GM21515 (cell line): Measurements from ENCODE around the gene FREM3.
"Not testable (repeated sequence)": the region's sequence is repeated elsewhere in the genome, so short reads cannot be mapped to it uniquely, and the experiment has no call there.

ENCODE experiments used
- ATAC-seq: cut with Tn5 transposase; IDR thresholded peaks from one replicate; pipeline ENCODE4 v1.9.1; 2021; ENCODE audit not compliant: unreplicated experiment

FREM3 gene

GRCh38 chr4:143586080-143586479 is 114.4 kb downstream of the FREM3 start:
- ATAC-seq = no peak

- ATAC-seq = no peak
Observed at GRCh38 chr4:143585548-143585947, 114.9 kb downstream of the FREM3 start.

GRCh38 chr4:143581331-143581946 is 119.0 kb downstream of the FREM3 start:
- ATAC-seq = no peak

- ATAC-seq = no peak
Observed at GRCh38 chr4:143575331-143575730, 125.1 kb downstream of the FREM3 start.

GRCh38 chr4:143564472-143564871 is 136.0 kb downstream of the FREM3 start:
- ATAC-seq = no peak

- peak; percentile 4 for ATAC-seq
Observed at GRCh38 chr4:143559757-143560147, 140.7 kb downstream of the FREM3 start.

- ATAC-seq = peak; percentile 86
Observed at GRCh38 chr4:143558823-143559756, 141.4 kb downstream of the FREM3 start.

- no peak for ATAC-seq
Observed at GRCh38 chr4:143558286-143558685, 142.2 kb downstream of the FREM3 start.

GRCh38 chr4:143555676-143556075 is 144.8 kb downstream of the FREM3 start:
- no peak for ATAC-seq

- peak; percentile 67 for ATAC-seq
Observed at GRCh38 chr4:143554728-143555597, 145.5 kb downstream of the FREM3 start.

- ATAC-seq = no peak
Observed at GRCh38 chr4:143549928-143550327, 150.5 kb downstream of the FREM3 start.

- ATAC-seq = no peak
Observed at GRCh38 chr4:143539670-143540023, 160.8 kb downstream of the FREM3 start.

- no peak for ATAC-seq
Observed at GRCh38 chr4:143538979-143539669, 161.4 kb downstream of the FREM3 start.

- no peak for ATAC-seq
Observed at GRCh38 chr4:143531788-143532491, 168.5 kb downstream of the FREM3 start.

GRCh38 chr4:143531380-143531779 is 169.1 kb downstream of the FREM3 start:
- ATAC-seq = peak; percentile 48

GRCh38 chr4:143528046-143528445 is 172.4 kb downstream of the FREM3 start:
- not testable (repeated sequence) for ATAC-seq
